OCI-M1 (cell line): ENCODE data around the gene SMIM44.
A peak's percentile ranks its signal among the peaks of the same experiment; 100 is the strongest.
"Not testable (repeated sequence)": the region's sequence is repeated elsewhere in the genome, so short reads cannot be mapped to it uniquely, and the experiment has no call there.

ENCODE experiments used
- DNase-seq: peaks from one replicate; lab custom pipeline; 2025; lab: John Stamatoyannopoulos, UW

The SMIM44 gene

GRCh38 chr19:3457528-3458228, 25.6 kb downstream of the SMIM44 start:
- DNase-seq = no peak

GRCh38 chr19:3456925-3457527, 26.2 kb downstream of the SMIM44 start:
- no peak for DNase-seq

- DNase-seq = no peak
These were observed 27.2 kb downstream of the SMIM44 start for GRCh38 chr19:3455960-3456601.

- DNase-seq = no peak
These were observed 27.8 kb downstream of the SMIM44 start for GRCh38 chr19:3455393-3455955.

- DNase-seq = no peak
These were observed 28.4 kb downstream of the SMIM44 start for GRCh38 chr19:3454656-3455392.

GRCh38 chr19:3453840-3454239, 29.4 kb downstream of the SMIM44 start:
- no peak for DNase-seq

- not testable (repeated sequence) for DNase-seq
These were observed 30.4 kb downstream of the SMIM44 start for GRCh38 chr19:3452942-3453214.

GRCh38 chr19:3452171-3452941, 30.9 kb downstream of the SMIM44 start:
- DNase-seq = no peak

- DNase-seq = no peak
These were observed 31.8 kb downstream of the SMIM44 start for GRCh38 chr19:3451451-3451866.

GRCh38 chr19:3450796-3451411, 32.3 kb downstream of the SMIM44 start:
- DNase-seq = peak; percentile 80

- DNase-seq = no peak
These were observed 34.5 kb downstream of the SMIM44 start for GRCh38 chr19:3448616-3449334.

- not testable (repeated sequence) for DNase-seq
These were observed 36.6 kb downstream of the SMIM44 start for GRCh38 chr19:3446657-3447056.

- no peak for DNase-seq
These were observed 38.5 kb downstream of the SMIM44 start for GRCh38 chr19:3444695-3445234.

GRCh38 chr19:3443840-3444694, 39.2 kb downstream of the SMIM44 start:
- DNase-seq = no peak

GRCh38 chr19:3442487-3443071, 40.7 kb downstream of the SMIM44 start:
- no peak for DNase-seq

- DNase-seq = no peak
These were observed 41.3 kb downstream of the SMIM44 start for GRCh38 chr19:3441986-3442329.

GRCh38 chr19:3441089-3441985, 41.9 kb downstream of the SMIM44 start:
- DNase-seq = no peak

GRCh38 chr19:3440082-3440481, 43.2 kb downstream of the SMIM44 start:
- DNase-seq = peak; percentile 26
